HCT116 (cell line): ENCODE results near the gene SLC39A10. TPM values are rescaled to one million over a fixed set of nuclear protein-coding genes. Genes with fewer than 3 reads are reported as not detected.
"Not testable (repeated sequence)": the region's sequence is repeated elsewhere in the genome, so short reads cannot be mapped to it uniquely, and the experiment has no call there.

Experiments used
- ATAC-seq: fragments of 200-7000 bp; cut with Tn5 transposase; 2 replicates; pipeline ENCODE4 v1.9.1; 2020; ENCODE audit warnings: mild to moderate bottlenecking, moderate library complexity
- BruUV-seq: library from RNA; stranded (reverse); fragments of 400-500 nt; replicated peaks from 2 replicates; lab custom pipeline; 2021; lab: Mats Ljungman, UMichigan
- CTCF ChIA-PET: fragments of 300-600 bp; sonication (Branson Sonifier 250); formaldehyde crosslinking; loops from one replicate; lab custom pipeline; 2021; ENCODE audit warnings: antibody characterized with exemption; lab: Charles Lee
- POLR2A ChIA-PET: fragments of 300-600, 350-600 bp; sonication (Branson Sonifier 250); formaldehyde crosslinking; loops from one replicate; lab custom pipeline; 2021; ENCODE audit warnings: antibody characterized with exemption; lab: Charles Lee
- RAD21 ChIA-PET, 2 experiments: fragments of 300-600 bp; sonication (Branson Sonifier 250); formaldehyde crosslinking; loops; one replicate each; lab custom pipeline; 2023; ENCODE audit warnings: low total read pairs in 2 of 2; ENCODE audit not compliant: uncharacterized antibody in 2 of 2, unreplicated experiment in 2 of 2, low non-redundant PET in 1 of 2; lab: Charles Lee
- DNase-seq: peaks from one replicate; pipeline ENCODE4 v3.0.0-alpha.2; 2010; ENCODE audit warnings: low read depth, low spot score
- H2AFZ ChIP-seq: fragments of 200-600 bp; shearing (Covaris generic), sonication (generic); 2 replicates; pipeline ENCODE4 v1.6.1; 2017; ENCODE audit warnings: low read depth, mixed run types, mixed read lengths, antibody characterized with exemption, low read length; ENCODE audit not compliant: poor library complexity, severe bottlenecking
- H3K27ac ChIP-seq: 2 replicates; pipeline ENCODE4 v1.5.1; 2012; ENCODE audit warnings: low read depth, low read length
- H3K27me3 ChIP-seq: fragments of 200-600 bp; sonication (generic); 2 replicates; pipeline ENCODE4 v1.6.1; 2016; ENCODE audit warnings: mixed run types, low read length, mixed read lengths; ENCODE audit not compliant: insufficient read depth
- H3K36me3 ChIP-seq, 2 experiments: fragments of 200-500 bp in 1 of 2; fragments of 200-600 bp in 1 of 2; sonication (Bioruptor generic) in 1 of 2; sonication (generic) in 1 of 2; 2 replicates each; pipeline versions ENCODE4 v1.5.1 to v1.6.1; 2014 to 2016; ENCODE audit warnings: low read length in 2 of 2, inconsistent platforms in 1 of 2, mixed read lengths in 1 of 2, mixed run types in 1 of 2; ENCODE audit not compliant: insufficient read depth in 2 of 2, control insufficient read depth in 1 of 2
- H3K4me1 ChIP-seq, 2 experiments: fragments of 200-600 bp in 1 of 2; sonication (generic) in 1 of 2; 2 replicates each; pipeline versions ENCODE4 v1.5.1 to v1.6.1; 2012 to 2017; ENCODE audit warnings: low read length in 2 of 2, inconsistent platforms in 1 of 2, mild to moderate bottlenecking in 1 of 2, mixed read lengths in 1 of 2, mixed run types in 1 of 2, moderate library complexity in 1 of 2; ENCODE audit not compliant: insufficient read depth in 2 of 2, control insufficient read depth in 1 of 2
- H3K4me2 ChIP-seq: fragments of 200-600 bp; sonication (generic); 2 replicates; pipeline ENCODE4 v1.6.1; 2017; ENCODE audit warnings: mixed run types, low read length, mixed read lengths
- H3K4me3 ChIP-seq, 2 experiments: fragments of 200-600 bp in 1 of 2; sonication (generic) in 1 of 2; replicated peaks in 1 of 2; 2 replicates each; pipeline ENCODE4 v1.5.1; 2011 to 2016; ENCODE audit warnings: low read length in 2 of 2, control low read depth in 1 of 2, low read depth in 1 of 2, mild to moderate bottlenecking in 1 of 2, mixed read lengths in 1 of 2, mixed run types in 1 of 2
- H3K79me2 ChIP-seq: fragments of 200-600 bp; sonication (generic); 2 replicates; pipeline ENCODE4 v1.6.1; 2017; ENCODE audit warnings: mild to moderate bottlenecking, mixed run types, low read length, moderate library complexity, mixed read lengths; ENCODE audit not compliant: insufficient read depth
- H3K9ac ChIP-seq: fragments of 200-600 bp; sonication (generic); 2 replicates; pipeline ENCODE4 v1.6.1; 2016; ENCODE audit warnings: low read length, mixed read lengths
- H3K9me2 ChIP-seq: fragments of 200-600 bp; sonication (generic), shearing (Covaris generic); 2 replicates; pipeline ENCODE4 v1.6.1; 2017; ENCODE audit warnings: mixed run types, mild to moderate bottlenecking, moderate library complexity; ENCODE audit not compliant: insufficient read depth
- H3K9me3 ChIP-seq, 2 experiments: fragments of 200-500 bp in 1 of 2; fragments of 200-600 bp in 1 of 2; sonication (Bioruptor generic) in 1 of 2; sonication (generic) in 1 of 2; 2 replicates each; pipeline ENCODE4 v1.6.1; 2014 to 2017; ENCODE audit warnings: low read length in 2 of 2, mixed read lengths in 2 of 2, inconsistent platforms in 1 of 2, low read depth in 1 of 2, mild to moderate bottlenecking in 1 of 2, mixed run types in 1 of 2, moderate library complexity in 1 of 2; ENCODE audit not compliant: control insufficient read depth in 1 of 2, insufficient read depth in 1 of 2
- H4K20me1 ChIP-seq: fragments of 200-600 bp; sonication (generic), shearing (Covaris generic); 2 replicates; pipeline ENCODE4 v1.6.1; 2017; ENCODE audit warnings: mixed run types, mild to moderate bottlenecking, moderate library complexity; ENCODE audit not compliant: insufficient read depth
- CEBPB ChIP-seq: IDR thresholded peaks from 2 replicates; pipeline ENCODE4 v1.6.1; 2012; ENCODE audit warnings: low read depth
- EGR1 ChIP-seq: IDR thresholded peaks from 2 replicates; pipeline ENCODE4 v1.6.1; 2012; ENCODE audit warnings: low read depth
- ELF1 ChIP-seq: IDR thresholded peaks from 2 replicates; pipeline ENCODE4 v1.6.1; 2012; ENCODE audit warnings: low read depth, borderline replicate concordance
- EZH2 ChIP-seq: fragments of 200-600 bp; sonication (generic); IDR thresholded peaks from 2 replicates; pipeline ENCODE4 v1.6.1; 2017; ENCODE audit warnings: antibody characterized with exemption, mixed run types
- EZH2phosphoT487 ChIP-seq: fragments of 200-600 bp; IDR thresholded peaks from 2 replicates; pipeline ENCODE4 v1.6.1; 2018; ENCODE audit warnings: antibody characterized with exemption, borderline replicate concordance
- POLR2A ChIP-seq: IDR thresholded peaks from 2 replicates; pipeline ENCODE4 v1.7.0; 2011; ENCODE audit warnings: borderline replicate concordance; ENCODE audit not compliant: insufficient read depth, insufficient read length; ENCODE audit errors: extremely low read depth
- SIN3A ChIP-seq: IDR thresholded peaks from 2 replicates; pipeline ENCODE4 v1.6.1; 2012; ENCODE audit warnings: low read depth
- SP1 ChIP-seq: IDR thresholded peaks from 2 replicates; pipeline ENCODE4 v1.6.1; 2012; ENCODE audit warnings: low read depth
- YY1 ChIP-seq: IDR thresholded peaks from 2 replicates; pipeline ENCODE4 v1.6.1; 2011; ENCODE audit warnings: low read length, low read depth, moderate library complexity, mild to moderate bottlenecking; ENCODE audit not compliant: insufficient replicate concordance; ENCODE audit errors: extremely low read depth
- ZNF274 ChIP-seq: fragments of 200-500 bp; sonication (Bioruptor generic); IDR thresholded peaks from 2 replicates; pipeline ENCODE4 v1.6.1; 2014; ENCODE audit warnings: mild to moderate bottlenecking, low read depth, low read length, inconsistent platforms
- intact Hi-C: fragments of 100-400 bp; cut with micrococcal nuclease; formaldehyde crosslinking; loops from 2 replicates; pipeline ENCODE4 v1.10.0; 2022
- total RNA-seq: library from RNA; stranded (reverse); gene quantifications from one replicate; pipeline ENCODE4 v1.2.1, GENCODE V29; 2021; ENCODE audit not compliant: unreplicated experiment
- TF ChIP-seq, protein P1 (sequence below): IDR thresholded peaks from 2 replicates; pipeline ENCODE4 v1.6.1; 2012
- TF ChIP-seq, protein P2 (sequence below), 3 experiments: fragments of 200-600 bp in 1 of 3; sonication (generic) in 1 of 3; IDR thresholded peaks in 2 of 3; conservative IDR thresholded peaks in 1 of 3; 2 replicates each; pipeline ENCODE4 v1.5.1; 2012 to 2017; ENCODE audit warnings: low read depth in 2 of 3, low read length in 2 of 3, antibody characterized with exemption in 1 of 3, borderline replicate concordance in 1 of 3, control low read depth in 1 of 3, mild to moderate bottlenecking in 1 of 3, mixed read lengths in 1 of 3, mixed run types in 1 of 3, moderate library complexity in 1 of 3; ENCODE audit not compliant: insufficient read depth in 1 of 3

The SLC39A10 gene
- total RNA-seq, 1 experiment from 2014 or later: 59.0 TPM

DNA sequence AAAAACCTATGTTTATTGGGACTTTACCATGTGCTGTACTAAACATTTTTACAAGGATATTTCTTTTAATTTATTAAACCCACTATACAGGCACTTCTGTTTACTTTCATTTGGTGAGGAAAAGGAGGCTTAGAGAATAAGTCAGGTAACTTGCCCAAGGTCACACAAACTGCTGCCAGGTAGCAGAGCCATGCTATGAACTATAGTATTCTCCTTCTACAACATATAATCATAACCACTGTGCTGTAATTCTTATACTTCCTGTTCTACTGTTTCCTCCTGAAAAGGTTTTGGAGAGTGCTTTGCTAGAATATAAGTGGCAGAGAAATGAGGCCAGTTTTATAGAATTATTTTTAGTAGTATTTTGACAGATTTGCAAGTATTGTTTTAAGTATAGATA is 29.5 kb downstream of the SLC39A10 start (continued):
- TF ChIP-seq EGR1 (no peak), ZNF274 (no peak), SP1 (no peak), POLR2A (no peak), YY1 (no peak), SIN3A (no peak), ELF1 (no peak), CEBPB (no peak)

DNA sequence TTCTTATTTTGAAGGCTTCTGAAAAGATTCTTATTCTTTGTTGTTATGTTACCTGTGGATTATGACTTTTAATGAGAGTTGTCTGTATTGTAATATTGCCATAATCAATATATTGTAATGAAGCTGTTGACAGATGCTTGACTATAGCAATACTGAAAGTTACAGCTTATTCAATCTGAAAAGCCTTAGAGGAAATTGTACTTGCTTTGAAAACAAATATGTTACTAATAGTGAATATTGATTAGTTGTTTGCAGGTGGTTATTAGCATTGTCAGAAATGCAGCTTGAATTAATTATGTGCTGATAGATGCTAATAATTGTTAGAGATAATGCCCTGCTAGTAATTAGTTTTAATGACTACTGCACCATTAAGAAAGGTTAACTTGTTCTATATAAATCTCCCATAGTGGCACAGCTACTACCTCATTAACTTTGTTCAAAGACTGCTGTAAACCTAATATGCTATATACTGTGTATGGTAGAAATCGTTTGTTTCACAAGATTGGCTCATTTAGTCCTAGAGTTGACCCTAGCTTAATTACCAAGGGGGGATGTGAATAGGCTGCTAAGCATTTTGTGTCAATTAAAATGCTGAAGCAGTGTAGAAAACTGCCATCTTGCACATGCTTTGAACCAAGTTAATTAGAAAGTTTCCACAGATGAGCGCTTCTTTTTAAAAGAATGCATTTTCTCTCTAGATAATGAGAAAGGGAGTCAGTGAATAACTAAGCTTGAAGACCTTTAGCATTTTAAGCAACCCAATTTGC is 30.5 kb downstream of the SLC39A10 start:
- ChIA-PET RAD21 (no interaction called here), CTCF (interaction anchor here (1.0 to 1.5 kb wide), 2 partner anchors 15 to 28 kb away, joined by 3 read pairs; no protein-coding TSS in a partner anchor), POLR2A (interaction anchor here (1.8 kb wide), 1 partner anchor 31 kb away, joined by 4 read pairs; the partner anchor contains the start of gene SLC39A10)
- no peaks in the 10 kb centered on the region for H3K4me1 ChIP-seq
- no peak overlapping the region for H2AFZ ChIP-seq
- H3K4me3 ChIP-seq: no peak overlapping the region
- no peak for TF ChIP-seq ZNF274
- TF ChIP-seq EGR1: no peak
- TF ChIP-seq SP1: no peak
- no peak for TF ChIP-seq EZH2phosphoT487
- TF ChIP-seq, protein P1, sequence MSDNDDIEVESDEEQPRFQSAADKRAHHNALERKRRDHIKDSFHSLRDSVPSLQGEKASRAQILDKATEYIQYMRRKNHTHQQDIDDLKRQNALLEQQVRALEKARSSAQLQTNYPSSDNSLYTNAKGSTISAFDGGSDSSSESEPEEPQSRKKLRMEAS: no peak
- TF ChIP-seq, protein P2, sequence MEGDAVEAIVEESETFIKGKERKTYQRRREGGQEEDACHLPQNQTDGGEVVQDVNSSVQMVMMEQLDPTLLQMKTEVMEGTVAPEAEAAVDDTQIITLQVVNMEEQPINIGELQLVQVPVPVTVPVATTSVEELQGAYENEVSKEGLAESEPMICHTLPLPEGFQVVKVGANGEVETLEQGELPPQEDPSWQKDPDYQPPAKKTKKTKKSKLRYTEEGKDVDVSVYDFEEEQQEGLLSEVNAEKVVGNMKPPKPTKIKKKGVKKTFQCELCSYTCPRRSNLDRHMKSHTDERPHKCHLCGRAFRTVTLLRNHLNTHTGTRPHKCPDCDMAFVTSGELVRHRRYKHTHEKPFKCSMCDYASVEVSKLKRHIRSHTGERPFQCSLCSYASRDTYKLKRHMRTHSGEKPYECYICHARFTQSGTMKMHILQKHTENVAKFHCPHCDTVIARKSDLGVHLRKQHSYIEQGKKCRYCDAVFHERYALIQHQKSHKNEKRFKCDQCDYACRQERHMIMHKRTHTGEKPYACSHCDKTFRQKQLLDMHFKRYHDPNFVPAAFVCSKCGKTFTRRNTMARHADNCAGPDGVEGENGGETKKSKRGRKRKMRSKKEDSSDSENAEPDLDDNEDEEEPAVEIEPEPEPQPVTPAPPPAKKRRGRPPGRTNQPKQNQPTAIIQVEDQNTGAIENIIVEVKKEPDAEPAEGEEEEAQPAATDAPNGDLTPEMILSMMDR (IDR thresholded peaks at IDR 0.05 in 2 of 3, conservative IDR thresholded peaks at IDR 0.05 in 1 of 3; ENCODE audit: borderline replicate concordance in 1 of 3, insufficient read depth in 1 of 3, low read depth in 2 of 3, low read length in 2 of 3): no peak
- TF ChIP-seq ELF1: no peak
- TF ChIP-seq YY1: no peak
- TF ChIP-seq EZH2: no peak
- H3K36me3 ChIP-seq: no peaks in the 10 kb centered on the region; a peak in 1 of 4 replicates
- H3K9me3 ChIP-seq: no peaks in the 10 kb centered on the region
- no peak overlapping the region for H3K27ac ChIP-seq
- peaks cover 44% of the 10 kb centered on the region for H3K79me2 ChIP-seq
- no peak for ATAC-seq
- H3K9me2 ChIP-seq: no peaks in the 10 kb centered on the region
- H3K9ac ChIP-seq: no peak overlapping the region
- no peaks in the 10 kb centered on the region for H4K20me1 ChIP-seq
- H3K4me2 ChIP-seq: no peak overlapping the region
- no peaks in the 10 kb centered on the region for H3K27me3 ChIP-seq
- no peak for DNase-seq
- BruUV-seq: no TSS peak
- intact Hi-C loops: no loop called here

DNA sequence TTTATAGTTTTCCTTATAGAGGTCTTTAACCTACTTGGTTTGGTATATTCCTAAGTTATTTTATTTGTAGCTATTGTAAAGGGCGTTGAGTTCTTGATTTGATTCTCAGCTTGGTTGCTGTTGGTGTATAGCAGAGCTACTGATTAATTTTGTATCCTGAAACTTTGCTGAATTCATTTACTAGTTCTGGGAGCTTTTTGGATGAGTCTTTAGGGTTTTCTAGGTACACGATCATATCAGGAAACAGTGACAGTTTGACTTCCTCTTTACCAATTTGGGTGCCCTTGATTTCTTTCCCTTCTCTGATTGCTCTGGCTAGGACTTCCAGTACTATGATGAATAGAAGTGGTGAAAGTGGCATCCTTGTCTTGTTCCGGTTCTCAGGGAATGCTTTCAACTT is 35.5 kb downstream of the SLC39A10 start:
- H2AFZ ChIP-seq, H3K36me3 ChIP-seq, CTCF ChIA-PET, H3K4me2 ChIP-seq, H3K27me3 ChIP-seq, H3K9me2 ChIP-seq, RAD21 ChIA-PET, H3K4me3 ChIP-seq, H3K27ac ChIP-seq, ATAC-seq, BruUV-seq, DNase-seq, POLR2A ChIA-PET, H3K9ac ChIP-seq, H4K20me1 ChIP-seq, H3K9me3 ChIP-seq, intact Hi-C loops: not testable (repeated sequence)
- Histone ChIP-seq H3K4me1 (peaks cover 2 to 14% of the 10 kb centered on the region in 2 experiments; a peak in 1 of 4 replicates), H3K79me2 (peaks cover 81% of the 10 kb centered on the region)
